ENCODE data around the gene EXOC6B.

GRCh38 chr2:72803626-72804320, 22.1 kb downstream of the EXOC6B start:
- TF ChIP-seq EZH2 (IDR thresholded peaks at IDR 0.05; ENCODE audit: insufficient read depth, poor library complexity, severe bottlenecking): no peak
- TF ChIP-seq EZH2phosphoT487 (IDR thresholded peaks at IDR 0.05; ENCODE audit: insufficient read depth, low read depth): no peak
